ENCODE measurements around the gene TMEM250. TPM values are rescaled to one million over a fixed set of nuclear protein-coding genes. Genes with fewer than 3 reads are reported as not detected.
A peak's percentile ranks its signal among the peaks of the same experiment; 100 is the strongest.

Gene TMEM250
- total RNA-seq, 4 donors from 2014 or later, result 28.7 to 66.1 (median 45.3) TPM

GRCh38 chr9:136112541-136112940, 6.1 kb downstream of the TMEM250 start:
- Histone ChIP-seq H3K4me1 (peaks cover 2 to 69% (median 23%) of the 10 kb centered on the region in 3 donors), H3K27ac (no peak overlapping the region)
- WGBS, 2 donors (ENCODE audit: low coverage in 1 of 2), result no CpG with 5 or more reads among the region's 11 CpGs

GRCh38 chr9:136111910-136112309, 6.8 kb downstream of the TMEM250 start:
- TF ChIP-seq CTCF (IDR thresholded peaks at IDR 0.05), result no peak
- TF ChIP-seq POLR2AphosphoS5 (IDR thresholded peaks at IDR 0.05), result no peak
- no peak for TF ChIP-seq POLR2A (IDR thresholded peaks at IDR 0.05)
- no peak for TF ChIP-seq EP300 (IDR thresholded peaks at IDR 0.05)
- Histone ChIP-seq H3K4me1 (peaks cover 2 to 68% (median 17%) of the 10 kb centered on the region in 3 donors), H3K27ac (peak overlapping the region in 1 of 4 donors; percentile 6), H3K4me3 (no peak overlapping the region), H3K9me3 (no peaks in the 10 kb centered on the region), H3K36me3 (peaks cover 0 to 34% of the 10 kb centered on the region in 2 donors), H3K27me3 (no peaks in the 10 kb centered on the region)
- ATAC-seq, result no peak
- WGBS, 2 donors (ENCODE audit: low coverage in 1 of 2), result 100% methylated on average over 1 of the region's 16 CpGs; no CpG with 5 or more reads in 1 of the 2 donors

More at GRCh38 chr9:136112541-136112940, 6.1 kb downstream of the TMEM250 start:
- TF ChIP-seq POLR2A (IDR thresholded peaks at IDR 0.05) (no peak), CTCF (IDR thresholded peaks at IDR 0.05) (no peak), EP300 (IDR thresholded peaks at IDR 0.05) (no peak), POLR2AphosphoS5 (IDR thresholded peaks at IDR 0.05) (no peak)
- Histone ChIP-seq H3K9me3 (no peaks in the 10 kb centered on the region), H3K36me3 (peaks cover 0 to 36% of the 10 kb centered on the region in 2 donors), H3K27me3 (no peaks in the 10 kb centered on the region), H3K4me3 (no peak overlapping the region)
- ATAC-seq, result no peak

- no peak overlapping the region for H3K4me3 ChIP-seq
- no peaks in the 10 kb centered on the region for H3K9me3 ChIP-seq
- no peaks in the 10 kb centered on the region for H3K27me3 ChIP-seq
- peaks cover 0 to 27% of the 10 kb centered on the region in 2 donors for H3K36me3 ChIP-seq
- 84% methylated on average over 15 of the region's 22 CpGs; no CpG with 5 or more reads in 1 of the 2 donors for WGBS, 2 donors (ENCODE audit: low coverage in 1 of 2)
- peaks cover 2 to 68% (median 19%) of the 10 kb centered on the region in 3 donors for H3K4me1 ChIP-seq
- H3K27ac ChIP-seq, result peak overlapping the region in 2 of 4 donors; percentile 87 to 88
- no peak for ATAC-seq
- no peak for TF ChIP-seq POLR2A (IDR thresholded peaks at IDR 0.05)
- TF ChIP-seq POLR2AphosphoS5 (IDR thresholded peaks at IDR 0.05), result no peak
These were observed 7.5 kb downstream of the TMEM250 start for GRCh38 chr9:136111190-136111589.

- ATAC-seq, result no peak
- Histone ChIP-seq H3K27me3 (no peaks in the 10 kb centered on the region), H3K36me3 (peaks cover 0 to 19% of the 10 kb centered on the region in 2 donors), H3K4me3 (peak overlapping the region; percentile 13 to 48), H3K27ac (peak overlapping the region in 3 of 4 donors; percentile 86 to 88 (median 87)), H3K9me3 (no peaks in the 10 kb centered on the region), H3K4me1 (peaks cover 2 to 68% (median 27%) of the 10 kb centered on the region in 3 donors)
- TF ChIP-seq POLR2A (IDR thresholded peaks at IDR 0.05) (no peak), CTCF (IDR thresholded peaks at IDR 0.05) (peak in 1 of 4 experiments; percentile 48)
- 0 to 16% methylated on average over 2 to 18 of the region's 42 CpGs for WGBS, 2 donors (ENCODE audit: low coverage in 1 of 2)
These were observed 8.3 kb downstream of the TMEM250 start for GRCh38 chr9:136110082-136111061.

GRCh38 chr9:136109351-136110081, 9.2 kb downstream of the TMEM250 start:
- Histone ChIP-seq H3K4me1 (peaks cover 2 to 75% (median 34%) of the 10 kb centered on the region in 3 donors), H3K36me3 (peaks cover 0 to 10% of the 10 kb centered on the region in 2 donors), H3K9me3 (no peaks in the 10 kb centered on the region), H3K4me3 (peak overlapping the region; percentile 13 to 48), H3K27me3 (no peaks in the 10 kb centered on the region), H3K27ac (peak overlapping the region; percentile 30 to 88 (median 86))
- TF ChIP-seq POLR2AphosphoS5 (IDR thresholded peaks at IDR 0.05) (peak; percentile 94), POLR2A (IDR thresholded peaks at IDR 0.05) (peak in 1 of 2 donors; percentile 32), CTCF (IDR thresholded peaks at IDR 0.05) (peak in 1 of 4 experiments; percentile 37), EP300 (IDR thresholded peaks at IDR 0.05) (no peak)
- WGBS, 2 donors (ENCODE audit: low coverage in 1 of 2), result no CpG with 5 or more reads among the region's 48 CpGs
- peak; percentile 93 for ATAC-seq

Data from gastroesophageal sphincter (tissue), 4 donors.